Femur (tissue), 1 donor: ENCODE results near the gene OST4.

ENCODE experiments used
- DNase-seq: peaks from one replicate; pipeline ENCODE4 v3.0.0-alpha.2; 2017

OST4 gene

GRCh38 chr2:27092696-27093429 lies 21.4 kb upstream of the OST4 start:
- DNase-seq, result no peak

- no peak for DNase-seq
These were observed 20.6 kb upstream of the OST4 start for GRCh38 chr2:27091746-27092695.

- DNase-seq, result no peak
These were observed 17.9 kb upstream of the OST4 start for GRCh38 chr2:27089111-27089954.

GRCh38 chr2:27088634-27089033 lies 17.2 kb upstream of the OST4 start:
- no peak for DNase-seq

- DNase-seq, result no peak
These were observed 16.5 kb upstream of the OST4 start for GRCh38 chr2:27087823-27088410.

GRCh38 chr2:27086724-27087593 lies 15.5 kb upstream of the OST4 start, which contains the start of gene KHK:
Gene KHK (plus strand): TSS chr2:27086772. CDS start chr2:27087260, 488 bp downstream.
- peak; percentile 63 for DNase-seq

DNA sequence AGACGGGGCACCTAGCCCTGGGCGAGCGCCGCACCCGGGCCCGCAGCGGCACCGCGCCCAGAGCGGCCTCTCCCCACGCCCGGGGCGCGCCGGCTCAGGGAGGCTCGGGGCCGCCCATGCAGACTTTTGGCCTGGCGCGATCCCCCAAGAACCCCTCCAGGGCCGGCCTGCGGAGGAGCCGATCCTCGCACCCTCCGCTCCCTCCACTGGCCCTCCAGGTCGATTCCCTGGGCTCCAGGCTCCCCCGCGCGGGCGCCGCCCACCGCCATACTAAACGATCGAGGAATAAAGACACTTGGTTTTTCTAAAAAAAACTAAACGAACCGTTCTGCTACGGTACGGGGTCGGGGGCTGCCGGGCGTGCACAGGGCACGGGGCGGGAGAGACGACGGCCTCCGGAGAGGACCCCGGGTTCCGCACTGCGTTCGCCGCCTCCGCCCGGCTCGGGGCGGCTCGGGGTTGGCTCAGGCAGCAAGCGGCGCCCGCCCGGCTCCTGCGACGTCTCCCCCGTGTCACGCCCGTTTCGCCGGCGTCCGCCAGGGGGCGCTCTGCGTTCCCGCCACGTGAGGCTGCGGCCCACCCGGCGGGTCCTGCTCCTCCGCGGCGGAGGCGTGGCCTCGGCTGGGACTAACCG lies 14.8 kb upstream of the OST4 start:
- DNase-seq, result peak; percentile 97

GRCh38 chr2:27085673-27086089 lies 14.2 kb upstream of the OST4 start:
- peak; percentile 78 for DNase-seq

- DNase-seq, result no peak
These were observed 13.7 kb upstream of the OST4 start for GRCh38 chr2:27085062-27085672.

DNA sequence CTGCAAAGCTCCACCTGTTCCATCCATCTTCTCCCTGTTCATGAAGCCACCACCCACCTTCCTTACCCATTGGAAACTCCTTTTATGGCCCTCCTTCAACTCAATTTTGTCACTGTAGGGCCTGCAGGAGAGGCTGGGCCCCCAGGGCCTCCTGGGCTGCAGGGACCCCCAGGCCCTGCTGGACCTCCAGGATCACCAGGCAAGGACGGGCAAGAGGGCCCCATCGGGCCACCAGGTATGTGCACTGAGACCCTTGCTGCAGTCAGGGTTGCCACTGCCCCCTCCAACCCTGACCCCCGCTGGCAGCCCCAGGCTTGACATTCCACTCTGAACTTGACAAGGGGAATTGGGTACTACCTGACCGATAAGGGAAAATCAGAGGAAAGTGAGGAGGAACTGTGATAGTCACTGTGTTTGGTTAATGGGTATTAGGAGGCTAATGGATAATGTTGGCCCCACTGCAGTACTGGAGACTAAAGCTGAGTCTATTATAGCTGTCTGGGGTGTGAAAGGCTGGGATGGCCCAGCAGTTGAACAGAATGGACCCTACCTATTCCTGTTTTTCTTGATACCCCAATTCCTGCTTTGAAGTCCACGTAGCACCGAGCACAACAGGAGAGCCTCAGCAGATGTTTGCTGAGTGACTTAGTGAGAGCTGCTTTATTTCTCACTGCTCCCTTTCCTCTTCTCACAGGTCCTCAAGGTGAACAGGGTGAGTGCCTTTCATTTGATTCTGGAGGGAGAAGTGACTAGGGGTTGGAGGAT lies 13.0 kb upstream of the OST4 start:
- no peak for DNase-seq

DNA sequence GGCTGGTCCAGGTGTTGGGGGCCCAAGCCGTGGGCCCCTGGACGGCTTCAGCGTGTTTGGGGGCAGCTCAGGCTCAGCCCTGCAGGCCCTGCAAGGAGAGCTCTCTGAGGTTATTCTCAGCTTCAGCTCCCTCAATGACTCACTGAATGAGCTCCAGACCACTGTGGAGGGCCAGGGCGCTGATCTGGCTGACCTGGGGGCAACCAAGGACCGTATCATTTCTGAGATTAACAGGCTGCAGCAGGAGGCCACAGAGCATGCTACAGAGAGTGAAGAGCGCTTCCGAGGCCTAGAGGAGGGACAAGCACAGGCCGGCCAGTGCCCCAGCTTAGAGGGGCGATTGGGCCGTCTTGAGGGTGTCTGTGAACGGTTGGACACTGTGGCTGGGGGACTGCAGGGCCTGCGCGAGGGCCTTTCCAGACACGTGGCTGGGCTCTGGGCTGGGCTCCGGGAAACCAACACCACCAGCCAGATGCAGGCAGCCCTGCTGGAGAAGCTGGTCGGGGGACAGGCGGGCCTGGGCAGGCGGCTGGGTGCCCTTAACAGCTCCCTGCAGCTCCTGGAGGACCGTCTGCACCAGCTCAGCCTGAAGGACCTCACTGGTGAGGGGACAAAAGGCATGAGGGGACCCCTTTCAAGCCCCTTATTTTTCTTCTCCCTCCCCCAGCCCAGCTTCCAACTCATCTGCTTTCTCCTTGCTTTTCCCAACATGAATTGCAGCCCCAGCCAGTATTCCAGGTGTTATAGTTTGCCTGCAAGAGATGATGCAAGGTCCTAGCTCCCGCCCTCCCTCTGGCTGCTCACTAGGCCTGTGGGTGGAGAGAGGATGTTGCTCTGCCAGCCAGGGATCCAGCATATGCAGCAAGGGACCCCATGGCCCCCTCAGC lies 12.2 kb upstream of the OST4 start:
- DNase-seq, result peak; percentile 20

- DNase-seq, result peak; percentile 55
These were observed 11.4 kb upstream of the OST4 start for GRCh38 chr2:27082773-27083409.

- DNase-seq, result peak; percentile 20
These were observed 10.7 kb upstream of the OST4 start for GRCh38 chr2:27081984-27082772.

DNA sequence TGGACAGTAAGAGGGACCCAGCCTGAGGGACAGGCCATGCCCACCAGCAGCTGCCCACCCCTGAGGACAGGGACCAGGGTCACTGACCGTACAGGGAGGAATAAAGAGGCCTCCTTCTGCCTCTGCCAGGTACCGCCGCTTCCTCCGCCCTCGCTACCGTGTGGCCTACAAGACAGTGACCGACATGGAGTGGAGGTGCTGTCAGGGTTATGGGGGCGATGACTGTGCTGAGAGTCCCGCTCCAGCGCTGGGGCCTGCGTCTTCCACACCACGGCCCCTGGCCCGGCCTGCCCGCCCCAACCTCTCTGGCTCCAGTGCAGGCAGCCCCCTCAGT lies 9.1 kb upstream of the OST4 start:
- no peak for DNase-seq

DNA sequence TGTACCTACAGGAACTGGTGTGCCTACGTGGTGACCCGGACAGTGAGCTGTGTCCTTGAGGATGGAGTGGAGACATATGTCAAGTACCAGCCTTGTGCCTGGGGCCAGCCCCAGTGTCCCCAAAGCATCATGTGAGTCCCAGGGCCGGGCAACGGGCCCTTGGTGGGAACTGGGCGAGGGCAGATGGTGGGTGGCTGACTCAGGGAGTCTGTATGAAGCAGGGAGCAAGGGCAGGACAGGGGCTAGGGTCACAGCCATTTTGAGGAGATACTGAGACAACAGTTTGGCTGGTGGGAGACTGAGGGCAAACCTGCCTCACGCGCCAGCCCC lies 8.7 kb upstream of the OST4 start:
- DNase-seq, result no peak

GRCh38 chr2:27079233-27080139 lies 8.0 kb upstream of the OST4 start:
- no peak for DNase-seq
